COLO829 (cell line): ENCODE measurements around the gene APBB1.

Source experiments
- DNase-seq: peaks from one replicate; pipeline ENCODE4 v3.0.0; 2012; ENCODE audit warnings: low spot score

The APBB1 gene

DNA sequence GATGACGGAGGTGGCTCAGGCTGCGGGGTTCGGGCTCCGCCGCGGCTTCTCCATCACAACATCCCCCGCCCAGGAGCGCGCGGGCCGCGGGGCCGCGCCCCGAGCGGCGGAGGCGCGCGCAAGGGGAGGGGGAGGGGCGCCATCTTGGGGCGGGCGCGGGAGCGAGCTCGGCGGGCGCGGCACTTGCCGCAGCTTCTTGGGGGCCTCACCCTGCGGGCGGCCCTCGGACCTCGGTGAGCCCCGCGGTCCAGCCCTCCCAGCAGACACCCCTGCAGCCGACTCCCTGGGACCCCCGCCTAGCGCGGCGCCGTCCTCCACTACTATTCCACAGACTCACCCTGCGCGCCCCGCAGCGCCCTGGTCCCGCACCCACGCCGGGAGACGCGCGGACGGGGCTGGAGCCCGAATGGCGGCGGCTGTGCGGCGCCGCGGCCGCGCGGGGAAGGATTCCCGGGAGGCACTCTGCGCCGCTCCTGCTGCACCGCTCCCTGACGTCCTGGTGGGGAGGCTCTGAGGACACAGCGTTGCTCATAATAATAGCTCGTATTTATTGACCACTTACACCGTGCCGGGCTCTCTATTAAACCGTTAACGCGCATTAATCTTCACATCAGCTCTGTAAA is at the start of gene APBB1:
Gene APBB1, minus strand, starts transcription at position 86 of the 623 bp plus-strand sequence. CDS start 7,747 bp downstream, outside the sequence.
- DNase-seq: peak; percentile 40

GRCh38 chr11:6459099-6459450 is 40.2 kb upstream of the APBB1 start:
- DNase-seq: no peak

DNA sequence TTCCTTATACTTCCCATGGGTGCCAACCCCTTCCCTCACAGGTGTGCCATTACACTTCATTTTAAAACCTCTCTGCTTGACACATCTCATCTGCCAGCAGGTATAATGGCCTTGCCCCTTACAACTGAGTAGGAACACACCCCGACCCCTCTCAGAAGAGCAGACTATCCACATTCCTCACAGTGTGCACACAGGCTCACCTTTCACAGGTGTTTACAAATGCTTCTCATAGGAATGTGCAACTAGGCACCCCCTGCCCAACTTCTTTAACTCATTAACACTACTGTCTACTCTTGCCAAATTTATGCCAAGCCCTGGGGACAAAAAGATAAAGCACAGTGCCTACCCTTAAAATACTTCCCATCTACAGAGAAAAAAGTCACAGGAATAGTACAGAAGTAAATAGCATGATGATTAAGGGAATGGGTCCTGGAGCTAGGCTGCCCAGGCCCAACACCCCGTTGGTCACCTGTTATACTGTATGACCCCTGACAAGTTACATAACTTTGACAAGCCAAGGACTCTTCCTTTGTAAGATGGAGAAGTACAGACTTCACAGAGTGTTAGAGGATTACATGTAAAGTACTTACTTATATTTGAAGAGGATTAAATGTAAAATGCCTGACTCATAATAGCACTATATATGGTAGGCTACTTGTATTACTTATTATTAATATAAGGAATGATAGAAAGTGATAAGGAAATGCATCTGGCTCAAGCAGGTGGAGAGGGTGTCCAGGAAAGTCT is 39.6 kb upstream of the APBB1 start:
- DNase-seq: no peak

- DNase-seq: no peak
These were observed 38.9 kb upstream of the APBB1 start for GRCh38 chr11:6457581-6458320.

DNA sequence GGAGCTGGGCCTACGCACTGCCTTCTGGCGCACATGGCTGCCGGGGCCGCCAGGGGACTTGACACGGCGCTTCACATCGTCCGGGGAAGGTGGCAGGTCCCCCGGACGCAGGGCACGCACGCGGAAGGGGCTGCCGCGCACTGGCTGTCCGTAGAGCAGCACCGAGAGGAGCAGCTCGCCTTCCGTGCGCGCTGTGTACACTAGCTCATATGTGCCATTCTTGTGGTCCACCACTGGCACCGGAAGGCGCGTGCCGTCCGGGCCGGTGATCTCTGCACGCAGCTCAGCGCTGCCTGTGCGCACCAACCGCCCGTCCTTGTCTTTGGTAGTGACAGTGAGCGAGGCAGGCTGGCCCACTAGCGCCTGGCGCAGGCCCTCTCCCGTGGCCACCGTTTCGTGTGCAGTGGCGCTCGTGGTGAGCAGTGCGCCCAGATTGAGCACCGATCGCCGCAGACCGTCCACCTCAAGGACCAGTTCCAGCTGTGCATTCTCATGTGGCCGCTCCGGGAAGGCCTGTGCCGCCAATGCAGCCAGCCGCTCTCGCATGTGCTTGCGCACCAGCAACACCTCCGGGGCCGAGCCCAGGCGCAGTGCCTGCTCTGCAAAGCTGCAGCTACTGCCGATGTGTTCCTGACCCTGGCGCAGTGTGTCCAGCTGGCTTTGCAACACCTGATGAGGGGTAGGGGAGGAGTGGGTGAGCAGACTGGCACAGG is 37.6 kb upstream of the APBB1 start:
- DNase-seq: no peak

GRCh38 chr11:6455070-6455469 is 36.2 kb upstream of the APBB1 start:
- no peak for DNase-seq

- DNase-seq: no peak
These were observed 34.3 kb upstream of the APBB1 start for GRCh38 chr11:6453152-6453551.

DNA sequence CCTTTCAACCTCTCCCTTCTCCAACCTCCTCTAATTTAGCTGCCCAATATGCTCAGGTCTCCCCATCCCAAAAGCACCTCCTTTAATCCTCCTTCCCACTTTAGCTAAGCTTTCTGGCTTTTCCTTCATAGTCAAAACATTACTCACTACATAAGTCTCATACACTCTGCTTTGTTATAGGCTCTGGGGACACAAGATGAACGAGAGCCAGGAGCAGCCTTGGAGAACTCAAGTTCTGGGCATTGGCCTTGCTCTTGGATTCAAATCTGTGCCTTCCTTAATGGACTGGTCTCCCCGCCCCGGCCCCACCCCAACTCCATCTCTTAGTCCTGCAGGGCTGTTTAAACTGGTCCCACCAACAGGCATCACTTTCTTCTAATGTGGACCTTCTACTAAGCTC is 33.3 kb upstream of the APBB1 start:
- DNase-seq: no peak

DNA sequence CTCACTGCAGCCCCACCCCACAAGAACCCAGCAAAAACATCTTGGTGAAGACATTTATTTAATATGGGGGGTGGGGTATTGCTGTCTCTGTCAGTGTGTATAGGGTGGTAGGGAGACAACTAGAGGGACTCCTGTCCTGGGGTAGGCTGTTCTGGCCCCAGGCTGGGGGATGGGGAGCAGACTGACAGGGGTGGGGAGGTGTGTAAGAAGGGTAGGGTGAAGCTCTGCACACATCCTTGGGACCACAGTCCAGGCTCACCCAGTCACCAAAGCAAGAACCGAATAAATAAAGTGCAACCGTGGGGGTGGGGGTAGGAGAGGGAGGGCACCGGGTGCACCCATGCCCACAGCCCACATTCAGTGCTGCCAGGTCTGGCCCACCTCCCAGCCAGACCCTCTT is 29.7 kb upstream of the APBB1 start:
- DNase-seq: no peak

DNA sequence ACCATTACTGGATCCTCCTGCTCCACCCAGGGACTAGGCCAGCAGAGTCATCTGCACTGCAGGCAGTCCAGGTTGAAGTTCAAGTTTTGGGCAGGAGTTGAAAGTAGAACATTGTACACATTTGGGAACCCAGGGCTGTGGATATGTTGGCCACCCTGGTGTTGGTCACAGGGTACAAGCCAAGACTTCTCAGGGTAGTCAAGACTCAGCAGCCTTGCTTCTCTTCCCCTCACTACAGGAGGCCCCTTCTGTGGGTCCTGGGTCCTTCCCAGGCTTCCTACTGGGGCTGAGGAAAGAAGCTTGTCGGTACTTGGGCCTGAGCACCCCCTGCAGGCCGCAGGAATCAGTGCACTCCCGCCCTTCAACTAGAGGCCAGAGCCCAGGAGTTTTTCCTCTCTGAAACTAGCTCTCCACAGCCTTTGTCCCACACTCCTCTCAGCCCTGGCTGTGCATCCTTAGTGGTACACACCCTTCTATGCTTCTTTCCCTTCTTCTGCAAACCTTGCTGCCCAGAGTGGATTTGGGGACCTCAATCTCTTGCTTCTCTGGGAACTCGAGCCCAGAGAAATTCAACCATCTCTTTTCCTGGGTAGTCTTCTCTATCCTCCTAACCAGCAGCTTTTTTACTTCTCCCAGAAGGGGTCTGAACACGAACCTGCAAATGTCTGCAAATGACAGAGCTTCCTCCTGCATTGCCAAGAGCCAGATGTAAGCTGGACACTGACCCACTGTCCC is 24.5 kb upstream of the APBB1 start:
- DNase-seq: peak; percentile 75

GRCh38 chr11:6442441-6442840 is 23.5 kb upstream of the APBB1 start:
- no peak for DNase-seq

DNA sequence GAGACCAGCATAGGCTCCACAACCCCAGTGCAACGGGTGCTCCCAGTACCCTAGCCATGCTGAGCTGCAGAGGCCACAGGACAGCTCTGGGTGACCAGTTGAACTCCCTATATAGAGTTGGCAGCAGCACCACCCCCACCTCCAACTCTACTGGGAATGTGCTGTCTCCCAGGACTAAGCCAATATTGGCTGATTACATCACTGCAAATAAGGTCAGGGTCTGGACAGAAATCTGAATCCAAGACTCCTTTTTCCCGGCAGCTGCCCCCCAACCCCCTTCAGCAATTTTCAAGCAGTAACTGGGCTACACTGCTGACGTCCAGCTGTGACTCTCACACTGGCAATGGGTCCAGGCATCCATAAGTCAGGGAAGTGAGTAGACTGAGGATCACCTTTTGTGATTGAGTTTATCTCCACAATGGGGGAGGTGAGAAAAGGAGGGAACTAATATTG is 22.0 kb upstream of the APBB1 start, which contains the start of gene HPX:
Gene HPX, minus strand, starts transcription at position 82 of the 453 bp plus-strand sequence. Its CDS starts 24 bp downstream, at position 58.
- DNase-seq: no peak

- DNase-seq: peak; percentile 50
These were observed 20.2 kb upstream of the APBB1 start for GRCh38 chr11:6438979-6439571.

GRCh38 chr11:6437993-6438392 is 19.1 kb upstream of the APBB1 start:
- peak; percentile 50 for DNase-seq

DNA sequence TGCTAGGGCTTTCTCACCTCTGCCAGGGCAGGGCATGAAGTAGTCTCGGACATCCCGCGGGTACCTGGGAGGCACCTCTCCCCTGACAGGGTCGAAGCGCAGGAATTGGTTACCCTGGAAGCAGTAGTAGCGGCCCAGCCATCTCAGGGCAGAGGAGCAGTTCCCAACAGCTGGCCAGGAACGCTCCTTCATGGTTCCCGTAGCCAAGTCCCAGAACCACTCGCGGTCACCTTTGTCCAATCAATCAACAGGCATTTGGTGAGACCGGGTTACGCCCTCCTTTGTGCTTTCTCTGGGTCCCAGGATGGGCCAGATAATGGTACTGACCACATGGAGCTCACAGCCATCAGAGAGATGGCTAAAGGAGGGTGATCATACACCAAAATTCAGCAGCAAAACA is 18.5 kb upstream of the APBB1 start:
- DNase-seq: no peak

DNA sequence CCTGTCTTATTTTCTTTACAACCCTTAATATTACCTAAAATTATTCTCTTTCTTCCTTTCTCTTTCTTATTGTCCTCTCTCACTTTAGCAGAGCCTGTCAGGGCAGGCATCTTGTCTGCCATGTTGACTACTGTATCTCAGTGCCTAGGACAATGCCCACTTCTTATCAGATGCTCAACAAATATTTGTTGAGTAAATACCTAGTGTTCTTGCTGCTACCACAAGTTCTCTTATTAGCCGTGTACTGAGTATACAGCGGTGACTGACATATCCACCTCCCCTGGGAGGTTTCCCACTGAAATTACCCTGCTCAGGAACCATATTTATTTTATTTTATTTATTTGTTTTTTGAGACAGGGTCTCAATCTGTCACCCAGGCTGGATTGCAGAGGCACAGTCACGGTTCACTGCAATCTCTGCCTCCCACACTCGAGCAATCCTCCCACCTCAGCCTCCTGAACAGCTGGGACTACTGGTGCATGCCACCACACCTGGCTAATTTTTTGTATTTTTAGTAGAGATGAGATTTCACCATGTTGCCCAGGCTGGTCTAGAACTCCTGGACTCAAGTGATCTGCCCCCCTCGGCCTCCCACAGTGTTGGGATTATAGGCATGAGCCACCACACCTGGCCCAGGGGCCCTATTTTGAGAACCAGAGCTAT is 15.2 kb upstream of the APBB1 start:
- DNase-seq: no peak

DNA sequence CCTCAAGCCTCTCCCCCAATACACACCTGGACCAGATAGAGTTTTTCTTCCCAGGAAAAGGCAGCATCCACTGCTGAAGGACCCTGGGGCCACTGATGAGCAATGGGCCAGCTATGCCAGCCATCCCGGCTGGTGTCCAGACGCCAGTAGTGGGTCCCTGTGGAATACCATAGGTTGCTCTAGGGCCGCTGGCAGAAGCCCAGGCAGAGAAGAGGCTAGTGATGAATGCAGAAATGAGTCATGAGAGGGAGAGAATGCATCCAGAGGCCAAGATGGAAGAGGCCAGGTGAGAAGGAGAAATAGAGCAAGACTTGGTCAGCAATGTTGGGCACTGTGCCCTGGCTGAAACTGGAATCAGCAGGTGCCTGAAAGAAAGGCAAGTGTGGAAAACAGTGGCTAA is 13.0 kb upstream of the APBB1 start:
- peak; percentile 31 for DNase-seq

GRCh38 chr11:6427516-6427915 is 8.6 kb upstream of the APBB1 start:
- no peak for DNase-seq

DNA sequence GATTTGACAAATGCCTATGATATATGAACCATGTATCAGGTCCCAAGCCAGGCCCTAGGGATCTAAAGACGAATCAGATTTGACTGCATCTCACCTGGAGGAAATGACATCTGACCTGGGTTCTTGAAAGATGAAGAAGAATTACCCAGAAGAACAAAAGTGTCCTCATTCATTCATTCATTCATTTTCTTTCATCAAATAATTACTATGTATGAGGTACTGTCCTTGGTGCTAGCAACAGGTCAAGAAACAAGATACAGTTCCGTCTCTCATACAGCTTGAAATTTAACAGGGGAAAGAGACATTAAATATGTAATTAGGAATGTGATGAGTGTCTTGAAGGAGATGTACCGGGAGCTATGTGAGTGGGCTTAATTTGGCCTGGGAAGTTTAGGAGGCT is 1.8 kb upstream of the APBB1 start:
- DNase-seq: no peak

DNA sequence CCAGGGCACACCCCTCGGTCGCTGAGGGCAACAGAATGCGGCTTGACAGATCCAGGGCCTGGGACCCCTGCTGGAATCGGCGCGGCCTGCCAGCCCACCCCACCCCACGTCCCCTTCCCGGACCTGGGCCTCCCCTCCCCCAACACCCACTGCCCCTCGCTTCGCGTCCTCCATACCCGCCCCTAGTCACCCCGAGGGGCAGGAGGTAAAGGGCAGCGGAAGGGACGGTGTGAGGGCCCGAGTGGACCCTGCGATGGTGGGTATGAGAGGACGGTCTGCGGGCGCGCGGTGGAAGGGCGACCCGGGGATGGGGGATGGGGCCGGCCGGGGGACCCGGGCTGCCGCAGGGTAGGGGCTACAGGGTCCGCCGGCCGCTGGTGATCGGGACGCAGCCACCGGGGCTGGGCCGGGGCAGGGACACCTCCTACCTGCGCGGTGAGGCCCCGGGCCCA is 311 bp downstream of the APBB1 start:
- DNase-seq: no peak
